GM04504 (cell line): Measurements from ENCODE around the gene CFAP97D1.

Experiments used
- DNase-seq: peaks from one replicate; pipeline ENCODE4 v3.0.0-alpha.2; 2012; ENCODE audit warnings: low read depth

Gene CFAP97D1

DNA sequence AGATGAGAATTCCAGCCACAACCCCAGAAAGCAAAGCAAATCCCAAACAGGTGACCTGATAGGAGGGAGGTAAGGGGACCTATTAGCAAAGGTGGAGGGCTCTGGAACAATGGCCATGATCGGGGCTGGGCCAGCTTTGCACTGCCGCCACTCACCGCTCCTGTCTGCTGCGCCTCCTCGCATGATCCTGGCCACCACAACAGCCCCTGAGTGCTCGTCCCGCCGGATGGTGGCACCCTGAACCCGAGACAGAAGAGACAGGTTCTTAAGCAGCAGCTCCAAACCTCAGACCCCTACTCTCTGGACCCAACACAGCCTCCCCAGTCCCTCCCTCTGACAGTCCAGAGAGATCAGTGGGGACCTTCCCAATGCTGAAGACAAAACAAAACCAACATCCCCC lies 47.4 kb downstream of the CFAP97D1 start:
- no peak for DNase-seq

DNA sequence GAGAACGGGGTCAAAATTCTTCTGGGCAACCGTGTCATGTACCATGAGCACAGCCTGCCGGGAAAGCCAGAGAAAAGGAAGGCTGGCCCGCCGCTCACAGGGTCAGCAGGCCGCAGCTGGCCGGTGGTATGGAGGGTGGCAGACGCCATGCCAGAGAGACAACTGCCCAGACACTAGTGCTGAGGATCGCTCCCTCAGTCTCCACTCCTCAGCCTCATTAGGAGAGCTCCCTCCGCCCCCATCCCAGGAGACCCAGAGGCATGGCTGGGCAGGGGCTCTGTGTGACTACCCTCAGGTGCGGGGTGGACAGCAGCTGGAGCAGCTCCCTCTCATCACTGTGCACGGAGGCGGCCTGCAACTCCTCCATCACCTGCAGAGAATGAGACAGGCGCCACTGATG lies 49.5 kb downstream of the CFAP97D1 start:
- no peak for DNase-seq

DNA sequence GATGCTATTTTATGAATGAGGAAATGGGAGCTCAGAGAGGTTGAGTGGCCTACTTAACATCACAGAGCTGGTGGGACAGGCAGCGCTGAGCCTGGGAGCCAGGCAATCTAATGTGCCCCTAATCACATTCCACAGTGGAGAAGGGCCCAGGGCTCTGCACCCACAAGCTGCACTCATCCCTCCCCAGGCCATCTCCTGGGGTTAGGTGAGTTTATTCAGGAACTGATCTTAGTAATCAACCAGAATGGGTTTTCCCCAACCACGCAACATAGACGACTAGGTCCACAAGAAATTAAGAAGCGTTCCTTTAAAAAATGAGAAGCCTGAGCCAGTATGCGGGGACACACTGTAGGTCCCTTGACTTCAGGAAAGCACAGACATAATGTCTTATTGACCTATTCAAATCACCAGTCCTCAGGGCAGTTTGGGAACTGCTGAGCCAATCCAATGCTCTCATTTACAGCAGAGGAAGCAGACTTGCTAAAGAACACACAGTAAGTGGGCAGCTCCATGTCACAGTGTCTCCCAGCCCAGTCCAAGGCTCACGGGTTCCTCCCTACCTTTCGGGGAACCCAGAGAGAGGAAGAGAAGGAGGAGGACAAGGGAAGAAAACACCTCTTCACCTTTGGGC lies 50.4 kb downstream of the CFAP97D1 start:
- DNase-seq: no peak

DNA sequence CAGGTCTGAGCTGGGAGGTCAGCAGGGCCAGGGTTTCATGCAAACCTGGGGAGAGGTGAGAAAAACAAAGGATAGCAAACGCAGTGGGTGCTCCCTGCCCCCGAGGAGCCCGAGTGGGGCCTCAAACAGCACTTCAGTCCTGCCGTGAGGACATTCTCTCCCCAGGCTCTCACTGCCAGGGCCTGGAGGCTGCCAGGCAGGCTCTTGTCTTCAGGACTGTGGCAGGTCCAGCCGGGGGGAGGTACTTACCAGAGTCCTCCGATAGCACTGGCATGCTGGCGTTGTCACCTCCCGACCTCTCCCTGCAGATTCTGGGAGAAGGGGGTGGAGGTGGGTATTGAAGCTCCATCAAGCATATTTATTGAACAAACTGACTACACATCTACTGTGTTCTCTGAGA lies 51.4 kb downstream of the CFAP97D1 start:
- no peak for DNase-seq

DNA sequence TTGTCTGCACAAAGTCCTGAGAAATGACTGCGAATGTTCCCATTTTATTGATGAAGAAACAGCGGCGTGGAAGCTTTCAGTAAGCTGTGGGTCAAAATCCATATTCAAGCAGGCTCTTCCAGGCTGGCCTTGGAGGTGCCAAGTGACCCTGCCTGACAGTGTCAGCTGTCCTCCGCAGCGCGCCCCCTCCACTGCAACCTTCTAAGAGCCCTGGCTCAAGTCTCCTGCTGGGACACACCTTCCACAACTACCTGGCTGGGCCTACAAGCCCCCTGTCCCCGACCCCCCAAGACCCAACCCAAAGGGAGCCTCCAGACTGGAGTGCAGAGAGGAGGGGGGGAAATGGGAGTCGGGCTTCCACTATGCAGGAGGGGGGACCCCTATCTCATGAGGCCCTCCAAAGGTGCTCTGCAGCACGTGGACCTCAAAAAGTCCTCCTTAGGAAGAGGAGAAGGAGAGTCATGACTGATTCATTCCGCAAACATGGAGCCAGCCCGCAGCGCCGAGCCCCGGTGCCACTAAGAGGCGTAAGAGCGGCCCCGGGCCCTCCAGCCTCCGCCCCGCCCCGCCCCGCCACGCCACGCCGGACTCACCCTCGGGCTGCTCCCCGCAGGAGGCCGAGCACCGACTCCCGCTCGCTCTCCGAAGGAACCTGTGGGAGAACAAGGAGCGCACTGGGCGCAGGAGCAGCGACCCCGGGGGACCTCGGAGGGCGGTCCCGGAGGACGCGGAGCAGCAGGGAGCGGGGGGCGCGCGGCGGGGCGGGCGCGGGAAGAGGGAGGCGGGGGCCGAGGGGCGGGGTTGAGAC lies 52.1 kb downstream of the CFAP97D1 start:
- DNase-seq: peak; percentile 32

DNA sequence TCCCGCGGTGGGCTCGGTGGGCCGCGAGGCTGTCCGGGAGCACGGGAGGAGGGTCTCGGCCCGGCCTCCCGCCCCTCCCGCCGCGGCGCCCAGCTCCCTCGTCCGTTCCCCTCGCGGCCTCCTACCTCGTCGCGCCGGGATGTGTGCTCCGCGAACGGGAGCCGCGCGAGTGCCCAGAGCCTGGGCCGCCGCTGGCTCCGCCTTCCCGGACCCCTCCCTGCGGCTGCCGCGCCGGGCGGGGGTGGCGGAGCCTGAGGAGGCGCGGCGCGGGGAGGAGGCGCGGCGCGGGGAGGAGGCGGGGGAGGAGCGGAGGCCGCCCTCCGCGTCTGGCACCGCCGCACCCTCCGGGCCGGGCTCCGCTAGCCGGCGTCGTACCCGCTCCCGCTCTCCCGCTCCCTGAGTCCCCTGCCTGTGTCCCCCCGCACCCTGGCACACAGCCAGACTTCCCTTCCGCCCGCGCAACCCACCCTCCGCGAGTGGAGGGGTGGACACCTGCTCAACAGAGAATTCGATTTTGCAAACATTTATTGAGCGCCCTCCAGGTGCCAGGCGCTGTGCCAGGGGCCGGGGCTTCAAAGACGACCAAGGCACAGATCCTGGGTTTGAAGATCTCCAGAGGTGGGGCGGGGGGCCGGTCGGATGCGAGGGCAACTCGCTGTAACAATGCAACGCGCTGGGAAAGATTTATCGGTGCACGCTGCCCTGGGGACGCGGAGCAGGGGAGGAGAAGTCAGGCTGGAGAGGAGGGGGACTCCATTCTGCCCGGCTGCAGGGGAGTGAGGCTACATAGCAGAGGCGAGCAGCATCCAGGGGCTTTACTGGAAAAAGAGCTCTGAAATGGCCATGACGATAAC lies 53.0 kb downstream of the CFAP97D1 start, which contains the start of gene MPP3:
TSS of gene MPP3 (minus strand) at position 171 of the 854 bp plus-strand sequence. CDS start 1,240 bp downstream, outside the sequence.
- DNase-seq: peak; percentile 47

DNA sequence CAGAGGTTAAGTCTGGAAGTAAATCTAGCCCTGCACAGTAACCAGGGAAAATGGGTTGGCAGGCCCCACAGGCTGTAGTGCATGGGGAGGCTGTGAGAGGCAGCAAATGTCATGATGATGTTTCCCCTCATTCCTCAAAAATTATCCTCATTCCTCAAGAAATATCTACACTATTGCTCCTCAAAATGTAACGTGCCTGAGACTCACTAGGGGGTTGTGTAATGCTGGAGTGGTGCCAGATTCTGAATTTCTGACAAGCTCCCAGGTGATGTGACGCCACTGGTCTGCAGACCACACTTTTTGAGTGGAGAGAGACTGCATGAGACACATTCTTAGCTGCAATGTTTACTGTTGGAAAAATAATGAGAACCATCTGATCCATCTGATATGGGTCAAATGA lies 53.9 kb downstream of the CFAP97D1 start:
- peak; percentile 67 for DNase-seq
